Cardiac muscle cell (in vitro differentiated cells and primary cell): ENCODE results near the gene RPS15. TPM values are rescaled to one million over a fixed set of nuclear protein-coding genes. Genes with fewer than 3 reads are reported as not detected.
"Not testable (repeated sequence)": the region's sequence is repeated elsewhere in the genome, so short reads cannot be mapped to it uniquely, and the experiment has no call there.

ENCODE experiments used
- DNase-seq, 2 donors: peaks; one replicate each; pipeline versions ENCODE4 v3.0.0 to v3.0.0-alpha.2; 2010 to 2017; ENCODE audit warnings: low read depth in 1 of 2, low spot score in 1 of 2
- H3K27ac ChIP-seq: fragments of 200-600 bp; sonication (generic); 2 replicates; pipeline ENCODE4 v1.5.1; 2016
- H3K27me3 ChIP-seq: fragments of 200-600 bp; sonication (generic); 2 replicates; pipeline ENCODE4 v1.6.0; 2016; ENCODE audit warnings: control low read depth
- H3K36me3 ChIP-seq: fragments of 200-600 bp; sonication (generic); 2 replicates; pipeline ENCODE4 v1.5.1; 2016; ENCODE audit warnings: control low read depth
- H3K4me1 ChIP-seq: fragments of 200-600 bp; sonication (generic); 2 replicates; pipeline ENCODE4 v1.8.1; 2017; ENCODE audit warnings: low read depth, mild to moderate bottlenecking, mixed run types
- H3K4me3 ChIP-seq: fragments of 200-600 bp; sonication (generic); 2 replicates; pipeline ENCODE4 v1.5.1; 2016; ENCODE audit warnings: mild to moderate bottlenecking
- H3K9me3 ChIP-seq: fragments of 200-600 bp; sonication (generic); 2 replicates; pipeline ENCODE4 v1.5.1; 2017; ENCODE audit warnings: low read depth, mild to moderate bottlenecking, control low read depth
- CTCF ChIP-seq: IDR thresholded peaks from 2 replicates; pipeline ENCODE4 v1.5.1; 2012; ENCODE audit warnings: low read depth, mild to moderate bottlenecking, low read length
- polyA plus RNA-seq: library from polyadenylated mRNA; unstranded; fragments of >200 nt; fragmentation: Nextera tagmentation; extraction: Ambion mirVana; gene quantifications from 2 replicates; pipeline ENCODE4 v1.2.1, GENCODE V29; 2016
- total RNA-seq: library from RNA; depleted of rRNA; stranded (reverse); fragments of >200 nt; gene quantifications from 2 replicates; pipeline ENCODE4 v1.2.3, GENCODE V29; 2016

The RPS15 gene
- total and polyA plus RNA-seq, 2 experiments from 2014 or later = 1,129 to 6,817 TPM

GRCh38 chr19:1434577-1435060 lies 3.6 kb upstream of the RPS15 start:
- no peak for TF ChIP-seq CTCF
- no peaks in the 10 kb centered on the region for H3K27me3 ChIP-seq
- DNase-seq = no peak
- H3K4me3 ChIP-seq = no peak overlapping the region
- no peaks in the 10 kb centered on the region for H3K9me3 ChIP-seq
- H3K4me1 ChIP-seq = peaks cover 4% of the 10 kb centered on the region
- no peak overlapping the region for H3K27ac ChIP-seq
- peaks cover 11% of the 10 kb centered on the region for H3K36me3 ChIP-seq

GRCh38 chr19:1435378-1435989 lies 2.7 kb upstream of the RPS15 start:
- H3K27ac ChIP-seq = peak overlapping the region; percentile 17
- H3K36me3 ChIP-seq = peaks cover 16% of the 10 kb centered on the region
- TF ChIP-seq CTCF = no peak
- no peaks in the 10 kb centered on the region for H3K27me3 ChIP-seq
- H3K4me1 ChIP-seq = peaks cover 4% of the 10 kb centered on the region
- H3K4me3 ChIP-seq = no peak overlapping the region
- H3K9me3 ChIP-seq = no peaks in the 10 kb centered on the region
- DNase-seq = no peak

GRCh38 chr19:1437609-1438008 lies 587 bp upstream of the RPS15 start:
- Histone ChIP-seq H3K9me3 (no peaks in the 10 kb centered on the region), H3K4me1 (peaks cover 4% of the 10 kb centered on the region), H3K4me3 (no peak overlapping the region), H3K27me3 (no peaks in the 10 kb centered on the region), H3K36me3 (peaks cover 24% of the 10 kb centered on the region), H3K27ac (no peak overlapping the region)
- TF ChIP-seq CTCF = no peak
- no peak for DNase-seq

- H3K9me3 ChIP-seq = no peaks in the 10 kb centered on the region
- H3K4me1 ChIP-seq = peaks cover 4% of the 10 kb centered on the region
- H3K4me3 ChIP-seq = peak overlapping the region; percentile 56
- H3K27ac ChIP-seq = peak overlapping the region; percentile 94
- H3K36me3 ChIP-seq = peaks cover 22% of the 10 kb centered on the region
- no peak for DNase-seq
- no peak for TF ChIP-seq CTCF
- H3K27me3 ChIP-seq = no peaks in the 10 kb centered on the region
These were observed 748 bp downstream of the RPS15 start for GRCh38 chr19:1438933-1439354.

GRCh38 chr19:1439525-1440417 lies 1.6 kb downstream of the RPS15 start:
- Histone ChIP-seq H3K36me3 (peaks cover 22% of the 10 kb centered on the region), H3K4me3 (peak overlapping the region; percentile 56)
- not testable (repeated sequence) for H3K27me3 ChIP-seq, H3K9me3 ChIP-seq, DNase-seq, H3K27ac ChIP-seq, H3K4me1 ChIP-seq

- no peak overlapping the region for H3K27ac ChIP-seq
- H3K4me3 ChIP-seq = no peak overlapping the region
- H3K9me3 ChIP-seq = no peaks in the 10 kb centered on the region
- H3K27me3 ChIP-seq = peaks cover 2% of the 10 kb centered on the region
- DNase-seq = no peak
- H3K4me1 ChIP-seq = peaks cover 4% of the 10 kb centered on the region
- H3K36me3 ChIP-seq = peaks cover 22% of the 10 kb centered on the region
- no peak for TF ChIP-seq CTCF
These were observed 2.2 kb downstream of the RPS15 start for GRCh38 chr19:1440418-1440801.
